ENCODE results near the gene NKAIN2. TPM values are rescaled to one million over a fixed set of nuclear protein-coding genes. Genes with fewer than 3 reads are reported as not detected.

NKAIN2 gene
- total RNA-seq, 1 experiment from 2014 or later: not detected

DNA sequence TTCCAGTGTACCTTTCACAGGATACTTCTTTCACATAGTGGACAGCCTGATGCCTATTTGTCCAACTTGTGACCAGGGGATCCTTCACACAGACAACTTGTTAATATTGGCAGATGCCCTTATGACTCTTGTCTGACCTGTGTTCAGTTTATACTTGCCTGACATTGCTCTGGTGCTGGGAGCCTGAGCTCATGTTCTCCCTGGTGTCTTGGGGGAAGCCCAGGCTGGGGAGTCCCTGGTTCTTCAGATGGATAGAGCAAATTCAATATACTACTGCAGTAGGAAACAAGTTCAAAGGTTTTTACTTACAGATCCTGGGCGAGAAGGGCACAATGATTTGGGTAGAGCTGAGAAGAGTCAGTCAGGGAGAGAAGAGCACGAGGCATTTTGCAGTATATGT lies 76.1 kb downstream of the NKAIN2 start (continued):
- no peak for TF ChIP-seq ZNF274 (IDR thresholded peaks at IDR 0.05; ENCODE audit: low read depth, low read length)
- TF ChIP-seq EZH2phosphoT487 (IDR thresholded peaks at IDR 0.05; ENCODE audit: borderline replicate concordance): no peak
- no peak for TF ChIP-seq EZH2 (IDR thresholded peaks at IDR 0.05)
- TF ChIP-seq CEBPB (IDR thresholded peaks at IDR 0.05; ENCODE audit: low read depth): no peak
- TF ChIP-seq ZFX (IDR thresholded peaks at IDR 0.05): no peak
- TF ChIP-seq RAD21 (IDR thresholded peaks at IDR 0.05; ENCODE audit: low read depth): no peak

DNA sequence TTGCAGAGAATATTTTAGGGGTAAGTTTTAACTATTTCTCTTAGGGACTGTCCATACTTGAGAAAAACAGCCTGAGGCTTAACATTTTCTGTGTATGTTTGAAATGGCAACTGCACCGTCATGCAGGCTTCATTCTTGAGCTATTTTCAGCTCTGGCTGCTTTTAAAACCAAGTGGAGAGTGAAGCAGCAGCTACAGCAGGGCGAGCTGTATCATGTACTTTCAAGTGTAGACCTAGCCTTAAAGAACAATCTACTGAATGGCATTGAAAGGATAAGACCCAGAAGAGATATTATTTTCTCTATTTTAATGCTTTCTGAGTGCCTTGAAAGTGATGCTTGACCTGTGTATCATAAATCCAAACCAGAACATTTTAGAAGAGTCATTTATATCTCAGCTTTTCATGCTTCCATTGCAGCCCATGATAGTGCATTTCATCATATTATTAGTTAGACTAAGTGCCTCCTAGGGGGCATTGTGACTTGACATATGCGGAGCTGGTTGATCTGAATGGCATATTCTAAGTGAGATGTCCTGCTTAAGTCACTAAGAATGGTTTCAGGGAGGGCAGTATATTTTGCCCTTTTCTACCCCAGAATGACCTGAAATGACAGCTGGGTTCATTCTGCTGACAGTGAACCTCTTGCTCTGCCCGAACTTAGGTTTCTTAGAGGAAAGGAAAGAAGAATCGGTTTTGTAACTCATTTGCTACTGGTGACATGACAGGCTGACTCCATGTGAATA lies 85.3 kb downstream of the NKAIN2 start:
- ChIA-PET POLR2A (no interaction called here), RAD21 (ENCODE audit: low non-redundant PET in 1 of 2, low total read pairs in 2 of 2, uncharacterized antibody in 2 of 2, unreplicated experiment in 2 of 2) (no interaction called here), CTCF (no interaction called here)
- Histone ChIP-seq H3K4me3 (replicated peaks in 1 of 2; ENCODE audit: low read depth in 1 of 2, low read length in 2 of 2) (no peak overlapping the region), H3K4me2 (ENCODE audit: low read length) (no peak overlapping the region), H3K27me3 (ENCODE audit: insufficient read depth, low read length) (peaks cover 3% of the 10 kb centered on the region; the same call in 1 of the 2 replicates), H3K27ac (ENCODE audit: low read depth, low read length) (no peak overlapping the region), H2AFZ (ENCODE audit: low read depth, low read length, poor library complexity, severe bottlenecking) (no peak overlapping the region), H3K36me3 (ENCODE audit: control insufficient read depth in 1 of 2, insufficient read depth in 2 of 2, low read length in 2 of 2) (no peaks in the 10 kb centered on the region), H3K9me3 (ENCODE audit: control insufficient read depth in 1 of 2, insufficient read depth in 1 of 2, low read depth in 1 of 2, low read length in 2 of 2) (no peaks in the 10 kb centered on the region), H4K20me1 (ENCODE audit: insufficient read depth) (no peaks in the 10 kb centered on the region), H3K79me2 (ENCODE audit: insufficient read depth, low read length) (no peaks in the 10 kb centered on the region), H3K9ac (ENCODE audit: low read length) (no peak overlapping the region), H3K4me1 (ENCODE audit: control insufficient read depth in 1 of 2, insufficient read depth in 2 of 2, low read length in 2 of 2) (no peaks in the 10 kb centered on the region), H3K9me2 (ENCODE audit: insufficient read depth) (no peaks in the 10 kb centered on the region)
- no TSS peak for BruUV-seq (replicated peaks)
- ATAC-seq: no peak
- intact Hi-C loops (cut with micrococcal nuclease): no loop called here
- DNase-seq (ENCODE audit: low read depth, low spot score): no peak
- no peak for TF ChIP-seq CEBPB (IDR thresholded peaks at IDR 0.05; ENCODE audit: low read depth)

DNA sequence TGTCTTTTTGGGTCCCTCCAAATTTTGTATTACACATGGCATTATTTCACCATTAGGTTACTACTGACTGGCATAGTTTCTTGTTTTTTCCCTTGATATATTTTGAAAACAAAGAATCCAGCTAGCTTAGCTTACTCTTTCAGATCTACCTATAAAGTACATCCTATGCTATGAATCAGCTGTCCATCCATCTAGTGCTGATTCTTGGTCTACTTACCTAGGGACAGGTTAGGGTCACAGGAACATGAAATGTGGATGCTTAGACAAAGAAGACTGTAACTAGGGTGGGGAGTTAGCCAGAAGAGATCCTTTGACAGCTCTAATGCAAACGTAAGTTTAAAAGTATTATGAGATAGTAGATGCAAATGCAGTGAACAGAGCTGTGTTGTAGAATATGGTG lies 91.7 kb downstream of the NKAIN2 start:
- no TSS peak for BruUV-seq (replicated peaks)
- TF ChIP-seq CBX3 (IDR thresholded peaks at IDR 0.05; ENCODE audit: low read depth) (no peak), CEBPB (IDR thresholded peaks at IDR 0.05; ENCODE audit: low read depth) (no peak), POLR2A (IDR thresholded peaks at IDR 0.05; ENCODE audit: borderline replicate concordance, extremely low read depth, insufficient read depth, insufficient read length) (no peak), ZFX (IDR thresholded peaks at IDR 0.05) (no peak), SP1 (IDR thresholded peaks at IDR 0.05; ENCODE audit: low read depth) (no peak)
- TF ChIP-seq, protein P1, sequence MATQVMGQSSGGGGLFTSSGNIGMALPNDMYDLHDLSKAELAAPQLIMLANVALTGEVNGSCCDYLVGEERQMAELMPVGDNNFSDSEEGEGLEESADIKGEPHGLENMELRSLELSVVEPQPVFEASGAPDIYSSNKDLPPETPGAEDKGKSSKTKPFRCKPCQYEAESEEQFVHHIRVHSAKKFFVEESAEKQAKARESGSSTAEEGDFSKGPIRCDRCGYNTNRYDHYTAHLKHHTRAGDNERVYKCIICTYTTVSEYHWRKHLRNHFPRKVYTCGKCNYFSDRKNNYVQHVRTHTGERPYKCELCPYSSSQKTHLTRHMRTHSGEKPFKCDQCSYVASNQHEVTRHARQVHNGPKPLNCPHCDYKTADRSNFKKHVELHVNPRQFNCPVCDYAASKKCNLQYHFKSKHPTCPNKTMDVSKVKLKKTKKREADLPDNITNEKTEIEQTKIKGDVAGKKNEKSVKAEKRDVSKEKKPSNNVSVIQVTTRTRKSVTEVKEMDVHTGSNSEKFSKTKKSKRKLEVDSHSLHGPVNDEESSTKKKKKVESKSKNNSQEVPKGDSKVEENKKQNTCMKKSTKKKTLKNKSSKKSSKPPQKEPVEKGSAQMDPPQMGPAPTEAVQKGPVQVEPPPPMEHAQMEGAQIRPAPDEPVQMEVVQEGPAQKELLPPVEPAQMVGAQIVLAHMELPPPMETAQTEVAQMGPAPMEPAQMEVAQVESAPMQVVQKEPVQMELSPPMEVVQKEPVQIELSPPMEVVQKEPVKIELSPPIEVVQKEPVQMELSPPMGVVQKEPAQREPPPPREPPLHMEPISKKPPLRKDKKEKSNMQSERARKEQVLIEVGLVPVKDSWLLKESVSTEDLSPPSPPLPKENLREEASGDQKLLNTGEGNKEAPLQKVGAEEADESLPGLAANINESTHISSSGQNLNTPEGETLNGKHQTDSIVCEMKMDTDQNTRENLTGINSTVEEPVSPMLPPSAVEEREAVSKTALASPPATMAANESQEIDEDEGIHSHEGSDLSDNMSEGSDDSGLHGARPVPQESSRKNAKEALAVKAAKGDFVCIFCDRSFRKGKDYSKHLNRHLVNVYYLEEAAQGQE (IDR thresholded peaks at IDR 0.05; ENCODE audit: low read depth): no peak
- TF ChIP-seq, protein P2, sequence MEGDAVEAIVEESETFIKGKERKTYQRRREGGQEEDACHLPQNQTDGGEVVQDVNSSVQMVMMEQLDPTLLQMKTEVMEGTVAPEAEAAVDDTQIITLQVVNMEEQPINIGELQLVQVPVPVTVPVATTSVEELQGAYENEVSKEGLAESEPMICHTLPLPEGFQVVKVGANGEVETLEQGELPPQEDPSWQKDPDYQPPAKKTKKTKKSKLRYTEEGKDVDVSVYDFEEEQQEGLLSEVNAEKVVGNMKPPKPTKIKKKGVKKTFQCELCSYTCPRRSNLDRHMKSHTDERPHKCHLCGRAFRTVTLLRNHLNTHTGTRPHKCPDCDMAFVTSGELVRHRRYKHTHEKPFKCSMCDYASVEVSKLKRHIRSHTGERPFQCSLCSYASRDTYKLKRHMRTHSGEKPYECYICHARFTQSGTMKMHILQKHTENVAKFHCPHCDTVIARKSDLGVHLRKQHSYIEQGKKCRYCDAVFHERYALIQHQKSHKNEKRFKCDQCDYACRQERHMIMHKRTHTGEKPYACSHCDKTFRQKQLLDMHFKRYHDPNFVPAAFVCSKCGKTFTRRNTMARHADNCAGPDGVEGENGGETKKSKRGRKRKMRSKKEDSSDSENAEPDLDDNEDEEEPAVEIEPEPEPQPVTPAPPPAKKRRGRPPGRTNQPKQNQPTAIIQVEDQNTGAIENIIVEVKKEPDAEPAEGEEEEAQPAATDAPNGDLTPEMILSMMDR (IDR thresholded peaks at IDR 0.05 in 2 of 3, conservative IDR thresholded peaks at IDR 0.05 in 1 of 3; ENCODE audit: borderline replicate concordance in 1 of 3, insufficient read depth in 1 of 3, low read depth in 2 of 3, low read length in 2 of 3): no peak

More for the DNA sequence above, 91.7 kb downstream of the NKAIN2 start:
- CTCF ChIA-PET: no interaction called here
- H3K9ac ChIP-seq (ENCODE audit: low read length): no peak overlapping the region
- no peaks in the 10 kb centered on the region for H4K20me1 ChIP-seq (ENCODE audit: insufficient read depth)
- H3K4me1 ChIP-seq (ENCODE audit: control insufficient read depth in 1 of 2, insufficient read depth in 2 of 2, low read length in 2 of 2): no peaks in the 10 kb centered on the region
- no peak overlapping the region for H3K4me3 ChIP-seq (replicated peaks in 1 of 2; ENCODE audit: low read depth in 1 of 2, low read length in 2 of 2)
- POLR2A ChIA-PET: no interaction called here
- DNase-seq (ENCODE audit: low read depth, low spot score): no peak
- H3K36me3 ChIP-seq (ENCODE audit: control insufficient read depth in 1 of 2, insufficient read depth in 2 of 2, low read length in 2 of 2): no peaks in the 10 kb centered on the region
- no peaks in the 10 kb centered on the region for H3K79me2 ChIP-seq (ENCODE audit: insufficient read depth, low read length)
- no peak overlapping the region for H3K27ac ChIP-seq (ENCODE audit: low read depth, low read length)
- no peak overlapping the region for H3K4me2 ChIP-seq (ENCODE audit: low read length)
- RAD21 ChIA-PET (ENCODE audit: low non-redundant PET in 1 of 2, low total read pairs in 2 of 2, uncharacterized antibody in 2 of 2, unreplicated experiment in 2 of 2): no interaction called here
- no peaks in the 10 kb centered on the region for H3K9me2 ChIP-seq (ENCODE audit: insufficient read depth)
- intact Hi-C loops (cut with micrococcal nuclease): no loop called here
- no peak for ATAC-seq
- H3K27me3 ChIP-seq (ENCODE audit: insufficient read depth, low read length): no peaks in the 10 kb centered on the region
- no peaks in the 10 kb centered on the region for H3K9me3 ChIP-seq (ENCODE audit: control insufficient read depth in 1 of 2, insufficient read depth in 1 of 2, low read depth in 1 of 2, low read length in 2 of 2)
- H2AFZ ChIP-seq (ENCODE audit: low read depth, low read length, poor library complexity, severe bottlenecking): no peak overlapping the region
